Small intestine (tissue), 7 donors: ENCODE measurements around the gene MERTK. TPM values are rescaled to one million over a fixed set of nuclear protein-coding genes. Genes with fewer than 3 reads are reported as not detected.
A peak's percentile ranks its signal among the peaks of the same experiment; 100 is the strongest.
"Not testable (repeated sequence)": the region's sequence is repeated elsewhere in the genome, so short reads cannot be mapped to it uniquely, and the experiment has no call there.

ENCODE experiments used
- DNase-seq, 2 donors: peaks; one replicate each; pipeline versions ENCODE4 v3.0.0 to v3.0.0-alpha.2; 2013
- FAIRE-seq: peaks from 2 replicates; lab custom pipeline; 2012; peaks lifted over from hg19 to GRCh38; lab: Jason Lieb, UNC
- H3K27ac ChIP-seq, 3 donors: one replicate each; pipeline ENCODE4 v1.5.1; 2013; ENCODE audit warnings: low read length in 2 of 3, mild to moderate bottlenecking in 2 of 3, control low read depth in 1 of 3, inconsistent platforms in 1 of 3, low read depth in 1 of 3, moderate library complexity in 1 of 3
- H3K27me3 ChIP-seq, 3 donors: one replicate each; pipeline ENCODE4 v1.6.1; 2013; ENCODE audit warnings: low read length in 3 of 3, inconsistent platforms in 1 of 3; ENCODE audit not compliant: control insufficient read depth in 3 of 3, insufficient read depth in 3 of 3
- H3K36me3 ChIP-seq, 3 donors: one replicate each; pipeline ENCODE4 v1.6.1; 2013; ENCODE audit warnings: low read length in 3 of 3, inconsistent platforms in 1 of 3, low read depth in 1 of 3, mild to moderate bottlenecking in 1 of 3, moderate library complexity in 1 of 3; ENCODE audit not compliant: control insufficient read depth in 3 of 3, insufficient read depth in 2 of 3
- H3K4me1 ChIP-seq, 3 donors: one replicate each; pipeline ENCODE4 v1.6.1; 2013; ENCODE audit warnings: low read length in 2 of 3, inconsistent platforms in 1 of 3, low read depth in 1 of 3, mild to moderate bottlenecking in 1 of 3, moderate library complexity in 1 of 3; ENCODE audit not compliant: control insufficient read depth in 3 of 3, insufficient read depth in 2 of 3
- H3K4me3 ChIP-seq, 3 donors: one replicate each; pipeline ENCODE4 v1.5.1; 2013; ENCODE audit warnings: low read length in 3 of 3, control low read depth in 1 of 3, inconsistent platforms in 1 of 3, low read depth in 1 of 3, mild to moderate bottlenecking in 1 of 3, moderate library complexity in 1 of 3
- H3K9me3 ChIP-seq, 2 donors: one replicate each; pipeline ENCODE4 v1.6.1; 2013; ENCODE audit warnings: low read depth in 1 of 2, low read length in 1 of 2; ENCODE audit not compliant: control insufficient read depth in 2 of 2, insufficient read depth in 1 of 2
- WGBS, 3 donors: extraction: QIAGEN DNeasy Blood & Tissue Kit; methylation state at CpG; one replicate each; pipeline ENCODE4 v1.1.7; 2013; 5-methylcytosine and 5-hydroxymethylcytosine counted together
- polyA plus RNA-seq, 4 donors: library from polyadenylated mRNA; stranded (reverse) in 3 of 4; unstranded in 1 of 4; fragments of 200-250 nt in 3 of 4; fragments of 120-200 nt in 1 of 4; gene quantifications; one replicate each; pipeline versions ENCODE4 v1.2.1 to v1.2.3, GENCODE V29; 2013
- donor health status: healthy with polysubstance abuse.
- donor health status: control.
- donor health status: control.
- donor health status: Bipolar disorder and iron deficiency.
- donor health status: healthy.

MERTK gene
- polyA plus RNA-seq, 4 donors: 4.1 to 9.8 (median 7.1) TPM

GRCh38 chr2:112062894-112063293 is 164.5 kb downstream of the MERTK start:
- Histone ChIP-seq H3K4me3 (no peak overlapping the region), H3K27me3 (no peaks in the 10 kb centered on the region), H3K27ac (no peak overlapping the region), H3K4me1 (peaks cover 6 to 12% (median 11%) of the 10 kb centered on the region in 3 donors), H3K36me3 (peaks cover 3 to 30% (median 18%) of the 10 kb centered on the region in 3 donors), H3K9me3 (peaks cover 0 to 5% of the 10 kb centered on the region in 2 donors)
- no peak for FAIRE-seq
- no peak for DNase-seq
- 90 to 97% (median 97%) methylated on average over 1 of the region's 1 CpG for WGBS, 3 donors

- peaks cover 3 to 34% (median 19%) of the 10 kb centered on the region in 3 donors for H3K36me3 ChIP-seq
- FAIRE-seq (no peak), DNase-seq (no peak)
- no peak overlapping the region for H3K27ac ChIP-seq
- WGBS, 3 donors: 64 to 91% (median 73%) methylated on average over 5 of the region's 5 CpGs
- H3K27me3 ChIP-seq: no peaks in the 10 kb centered on the region
- H3K4me3 ChIP-seq: no peak overlapping the region
- peaks cover 4 to 6% (median 4%) of the 10 kb centered on the region in 3 donors for H3K4me1 ChIP-seq
- H3K9me3 ChIP-seq: peaks cover 0 to 5% of the 10 kb centered on the region in 2 donors
Measured at GRCh38 chr2:112065486-112065885, 167.1 kb downstream of the MERTK start.

GRCh38 chr2:112065966-112066365 is 167.6 kb downstream of the MERTK start:
- 45 to 71% (median 71%) methylated on average over 1 of the region's 1 CpG for WGBS, 3 donors
- Histone ChIP-seq H3K27ac (no peak overlapping the region), H3K4me1 (peaks cover 4 to 6% (median 4%) of the 10 kb centered on the region in 3 donors), H3K36me3 (peaks cover 3 to 32% (median 17%) of the 10 kb centered on the region in 3 donors), H3K4me3 (no peak overlapping the region), H3K9me3 (peaks cover 0 to 5% of the 10 kb centered on the region in 2 donors), H3K27me3 (no peaks in the 10 kb centered on the region)
- FAIRE-seq (no peak), DNase-seq (no peak)

- DNase-seq, H3K9me3 ChIP-seq, H3K27ac ChIP-seq, FAIRE-seq, H3K27me3 ChIP-seq, H3K4me3 ChIP-seq, H3K4me1 ChIP-seq: not testable (repeated sequence)
- peaks cover 3 to 28% (median 8%) of the 10 kb centered on the region in 3 donors for H3K36me3 ChIP-seq
Measured at GRCh38 chr2:112069794-112070193, 171.4 kb downstream of the MERTK start.

GRCh38 chr2:112073875-112074274 is 175.5 kb downstream of the MERTK start:
- FAIRE-seq (no peak), DNase-seq (no peak)
- WGBS, 3 donors: 93 to 97% (median 94%) methylated on average over 3 of the region's 3 CpGs
- Histone ChIP-seq H3K36me3 (peaks cover 0 to 25% (median 2%) of the 10 kb centered on the region in 3 donors), H3K27ac (no peak overlapping the region), H3K9me3 (no peaks in the 10 kb centered on the region), H3K4me1 (no peaks in the 10 kb centered on the region), H3K27me3 (no peaks in the 10 kb centered on the region), H3K4me3 (no peak overlapping the region)

- 90 to 97% (median 91%) methylated on average over 1 of the region's 1 CpG for WGBS, 3 donors
- DNase-seq: no peak
- no peaks in the 10 kb centered on the region for H3K27me3 ChIP-seq
- no peak overlapping the region for H3K4me3 ChIP-seq
- H3K9me3 ChIP-seq: no peaks in the 10 kb centered on the region
- FAIRE-seq: no peak
- no peak overlapping the region for H3K27ac ChIP-seq
- H3K36me3 ChIP-seq: peaks cover 0 to 25% (median 5%) of the 10 kb centered on the region in 3 donors
- no peaks in the 10 kb centered on the region for H3K4me1 ChIP-seq
Measured at GRCh38 chr2:112074506-112074905, 176.1 kb downstream of the MERTK start.

GRCh38 chr2:112075490-112076260 is 177.3 kb downstream of the MERTK start:
- Histone ChIP-seq H3K36me3 (peaks cover 0 to 28% (median 5%) of the 10 kb centered on the region in 3 donors), H3K4me3 (no peak overlapping the region), H3K27ac (peak overlapping the region in 1 of 3 donors; percentile 14), H3K27me3 (no peaks in the 10 kb centered on the region), H3K4me1 (no peaks in the 10 kb centered on the region), H3K9me3 (no peaks in the 10 kb centered on the region)
- 65 to 71% (median 67%) methylated on average over 8 of the region's 8 CpGs for WGBS, 3 donors
- DNase-seq (no peak), FAIRE-seq (no peak)

- Histone ChIP-seq H3K4me1 (no peaks in the 10 kb centered on the region), H3K27ac (no peak overlapping the region), H3K36me3 (peaks cover 0 to 37% (median 15%) of the 10 kb centered on the region in 3 donors), H3K9me3 (no peaks in the 10 kb centered on the region), H3K27me3 (no peaks in the 10 kb centered on the region), H3K4me3 (no peak overlapping the region)
- DNase-seq: no peak
- 81 to 91% (median 90%) methylated on average over 1 of the region's 1 CpG for WGBS, 3 donors
- no peak for FAIRE-seq
Measured at GRCh38 chr2:112077814-112078213, 179.4 kb downstream of the MERTK start.
